NCI-H2171 (cell line): Measurements from ENCODE around the gene TPGS1.
"Not testable (repeated sequence)": the region's sequence is repeated elsewhere in the genome, so short reads cannot be mapped to it uniquely, and the experiment has no call there.

ENCODE experiments used
- DNase-seq: peaks from one replicate; lab custom pipeline; 2025; lab: John Stamatoyannopoulos, UW

Gene TPGS1

GRCh38 chr19:475360-475759, 31.9 kb upstream of the TPGS1 start:
- DNase-seq, result no peak

GRCh38 chr19:478236-478903, 28.9 kb upstream of the TPGS1 start:
- no peak for DNase-seq

- no peak for DNase-seq
These were observed 28.3 kb upstream of the TPGS1 start for GRCh38 chr19:478976-479375.

GRCh38 chr19:480016-480855, 27.1 kb upstream of the TPGS1 start:
- no peak for DNase-seq

- DNase-seq, result not testable (repeated sequence)
These were observed 26.2 kb upstream of the TPGS1 start for GRCh38 chr19:481100-481499.

GRCh38 chr19:482186-483041, 24.9 kb upstream of the TPGS1 start:
- DNase-seq, result no peak

- DNase-seq, result no peak
These were observed 23.8 kb upstream of the TPGS1 start for GRCh38 chr19:483332-484072.

- DNase-seq, result no peak
These were observed 22.8 kb upstream of the TPGS1 start for GRCh38 chr19:484494-484893.

- DNase-seq, result peak; percentile 81
These were observed 22.2 kb upstream of the TPGS1 start for GRCh38 chr19:485077-485476.

- peak; percentile 81 for DNase-seq
These were observed 21.6 kb upstream of the TPGS1 start for GRCh38 chr19:485583-486236.

- peak; percentile 89 for DNase-seq
These were observed 18.5 kb upstream of the TPGS1 start for GRCh38 chr19:488505-489417.

GRCh38 chr19:489418-490196, 17.7 kb upstream of the TPGS1 start:
- DNase-seq, result no peak

- no peak for DNase-seq
These were observed 16.1 kb upstream of the TPGS1 start for GRCh38 chr19:491146-491741.

GRCh38 chr19:492091-492531, 15.2 kb upstream of the TPGS1 start:
- DNase-seq, result no peak

- DNase-seq, result no peak
These were observed 13.7 kb upstream of the TPGS1 start for GRCh38 chr19:493391-494170.

- DNase-seq, result no peak
These were observed 12.9 kb upstream of the TPGS1 start for GRCh38 chr19:494171-495080.

GRCh38 chr19:495081-495401, 12.3 kb upstream of the TPGS1 start:
- DNase-seq, result no peak
